DMS53 treated with DMSO at 0.1 percent for 48 hours (cell line): ENCODE measurements around the gene OCA2.
"Not testable (repeated sequence)": the region's sequence is repeated elsewhere in the genome, so short reads cannot be mapped to it uniquely, and the experiment has no call there.

ENCODE experiments used
- DNase-seq: peaks from one replicate; lab custom pipeline; 2025; ENCODE audit not compliant: unreplicated experiment; lab: John Stamatoyannopoulos, UW

OCA2 gene

GRCh38 chr15:27787931-27788330 is 311.2 kb downstream of the OCA2 start:
- DNase-seq, result no peak

- DNase-seq, result no peak
These were observed 315.0 kb downstream of the OCA2 start for GRCh38 chr15:27784107-27784506.

DNA sequence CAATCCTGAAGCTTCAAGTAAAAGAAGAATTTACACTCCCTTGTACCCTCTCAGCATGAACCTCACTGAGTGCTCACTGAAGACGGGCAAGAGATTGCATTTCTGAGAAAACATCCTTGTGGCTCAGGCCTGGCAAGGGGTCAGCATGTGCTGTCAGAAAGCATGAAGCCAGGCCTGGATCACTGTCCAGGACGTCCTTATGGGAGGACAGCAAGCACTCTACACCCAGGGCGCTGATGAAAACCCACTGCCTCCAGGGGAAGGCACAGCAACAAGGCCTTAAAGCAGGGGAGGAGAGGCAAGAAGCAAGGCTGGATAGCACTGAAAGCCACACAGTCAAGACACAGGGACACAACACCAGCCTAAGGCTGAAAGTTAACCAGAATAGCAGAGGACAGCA is 315.4 kb downstream of the OCA2 start:
- no peak for DNase-seq

- no peak for DNase-seq
These were observed 317.0 kb downstream of the OCA2 start for GRCh38 chr15:27782125-27782524.

DNA sequence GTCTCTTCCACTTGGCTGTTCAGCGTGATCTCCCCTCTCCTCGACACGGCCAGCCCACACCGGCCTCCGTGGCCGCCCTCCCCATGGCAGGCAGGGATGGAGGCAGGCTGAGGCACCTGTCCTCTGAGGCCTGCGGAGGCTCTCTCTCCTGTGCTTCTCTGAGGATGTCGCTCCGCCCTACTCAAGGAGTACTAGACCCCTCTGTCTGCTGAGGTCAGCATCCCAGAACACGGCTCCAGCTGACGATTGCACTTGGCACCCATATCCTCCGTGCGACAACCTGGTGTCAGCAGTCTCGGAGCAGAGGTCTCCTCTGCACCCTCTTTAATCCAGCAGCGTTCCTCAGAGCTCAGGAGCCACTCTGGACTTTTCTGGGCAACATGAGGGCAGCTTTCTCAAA is 322.6 kb downstream of the OCA2 start:
- no peak for DNase-seq

GRCh38 chr15:27774638-27775037 is 324.5 kb downstream of the OCA2 start:
- no peak for DNase-seq

DNA sequence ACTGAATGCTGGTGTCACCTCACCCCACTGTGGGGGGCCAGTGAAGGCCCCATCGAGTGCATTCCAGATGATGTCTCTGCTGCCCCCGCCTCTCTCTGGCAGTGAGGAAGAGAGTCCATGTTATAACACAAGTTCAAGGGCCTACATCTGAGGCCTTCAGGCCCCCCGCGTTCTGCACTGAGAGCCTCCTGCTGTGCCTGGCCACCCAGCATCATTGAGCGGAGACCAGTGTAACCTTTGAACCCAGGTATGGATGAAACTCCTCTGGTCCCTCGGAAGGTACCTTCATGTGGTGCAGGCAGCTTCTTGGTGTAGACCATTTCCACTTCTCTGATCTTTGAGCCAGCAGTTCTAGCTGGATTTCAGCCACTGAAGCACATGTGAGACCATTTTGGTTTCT is 324.9 kb downstream of the OCA2 start:
- DNase-seq, result no peak

GRCh38 chr15:27771892-27772291 is 327.2 kb downstream of the OCA2 start:
- no peak for DNase-seq

DNA sequence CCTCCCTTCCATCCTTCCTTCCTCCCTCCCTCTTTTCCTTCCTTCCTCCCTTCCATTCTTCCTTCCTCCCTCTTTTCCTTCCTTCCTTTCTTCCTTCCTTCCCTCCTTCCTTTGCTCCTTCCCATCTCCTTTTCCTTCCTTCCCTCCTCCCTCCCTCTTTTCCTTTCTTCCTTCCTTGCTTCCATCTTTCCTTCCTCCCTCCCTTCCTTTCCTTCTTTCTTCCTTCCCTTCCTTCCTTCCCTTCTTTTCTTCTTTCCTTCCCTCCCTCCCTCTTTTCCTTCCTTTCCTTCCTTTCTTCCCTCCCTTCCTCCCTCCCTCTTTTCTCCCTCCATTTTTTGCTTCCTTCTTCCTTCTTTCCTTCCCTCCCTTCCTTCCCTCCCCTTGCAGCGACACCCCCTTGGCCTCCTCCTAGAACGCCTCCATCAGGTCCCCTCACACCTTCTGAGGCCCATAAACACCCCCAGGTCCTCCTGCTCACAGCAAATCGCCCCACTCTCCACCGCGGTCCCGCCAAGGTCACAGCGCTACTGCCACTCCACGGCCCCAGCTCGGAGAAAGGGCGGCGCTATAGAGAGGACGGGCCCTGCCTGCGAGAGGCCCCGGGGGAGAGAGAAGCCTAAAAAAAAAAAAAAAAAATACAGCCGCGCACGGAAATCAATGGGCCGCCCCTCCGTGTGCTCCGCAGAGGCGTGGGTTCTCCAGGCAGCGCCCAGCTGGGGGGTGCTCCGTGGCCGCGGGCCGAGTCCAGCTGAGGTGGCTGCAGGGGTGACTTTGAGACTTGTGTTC is 328.2 kb downstream of the OCA2 start:
- no peak for DNase-seq

DNA sequence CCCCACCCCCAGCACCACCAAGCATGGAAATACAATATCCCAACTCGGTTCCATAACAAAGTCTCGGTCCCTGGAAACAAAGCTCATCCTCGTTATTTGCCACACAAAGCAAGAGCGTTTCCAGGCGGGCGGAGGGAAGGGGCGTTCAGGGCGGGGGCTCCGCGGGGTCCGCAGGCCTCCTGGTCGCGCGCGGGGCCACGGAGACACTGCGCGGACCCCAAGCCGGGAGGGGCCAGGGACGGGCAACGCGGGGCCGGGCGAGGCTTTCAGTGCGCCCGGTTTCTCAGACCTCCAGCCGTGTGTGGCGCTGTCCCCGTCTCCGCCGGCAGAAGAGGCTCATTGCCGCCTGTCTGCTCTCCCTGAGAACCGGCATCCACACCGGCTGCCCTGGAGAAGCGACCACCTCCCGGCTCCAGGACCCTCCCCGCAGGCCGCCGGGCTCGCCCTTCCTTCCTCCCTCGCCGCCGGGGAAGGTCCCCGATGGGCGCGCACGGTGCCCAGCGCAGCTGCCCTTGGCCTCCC is 329.0 kb downstream of the OCA2 start:
- DNase-seq, result no peak

- DNase-seq, result no peak
These were observed 329.5 kb downstream of the OCA2 start for GRCh38 chr15:27769652-27770051.

GRCh38 chr15:27768732-27769475 is 330.2 kb downstream of the OCA2 start:
- no peak for DNase-seq

DNA sequence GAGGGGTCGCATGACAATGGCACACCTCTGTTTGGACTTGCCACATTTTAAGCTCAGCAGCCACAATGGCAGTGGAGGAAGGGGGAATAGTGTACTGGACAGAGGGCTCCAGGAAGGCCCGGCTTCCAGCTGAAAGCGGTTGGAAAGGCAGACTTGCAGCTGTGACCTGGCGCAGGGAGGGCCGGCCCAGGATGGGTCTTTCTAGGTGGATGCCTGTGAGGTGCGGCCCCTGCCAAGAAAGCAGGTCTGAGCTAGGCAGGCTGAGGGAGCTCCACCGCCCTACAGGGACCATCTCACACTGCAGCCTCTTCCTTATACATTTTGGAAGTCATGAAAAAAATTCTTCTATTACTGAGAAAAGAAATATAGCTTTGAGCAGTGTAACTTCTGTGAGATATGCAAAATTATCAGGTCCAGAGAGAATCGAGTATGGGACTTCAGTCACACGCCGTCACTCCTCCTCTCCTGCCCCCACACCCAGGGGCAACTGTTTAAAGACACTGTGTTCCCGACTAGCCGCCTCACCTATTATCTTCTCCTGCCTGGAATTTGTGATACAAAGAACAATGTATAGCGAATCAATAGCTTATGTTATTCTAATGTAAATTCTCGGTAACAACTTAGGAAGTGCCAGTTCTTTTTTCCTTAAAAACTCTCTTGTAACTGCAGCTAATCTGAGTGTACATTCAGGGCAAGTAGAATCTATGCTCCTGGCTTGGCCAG is 331.0 kb downstream of the OCA2 start:
- DNase-seq, result no peak

GRCh38 chr15:27767430-27767829 is 331.7 kb downstream of the OCA2 start:
- DNase-seq, result not testable (repeated sequence)

- no peak for DNase-seq
These were observed 334.8 kb downstream of the OCA2 start for GRCh38 chr15:27764339-27764738.

DNA sequence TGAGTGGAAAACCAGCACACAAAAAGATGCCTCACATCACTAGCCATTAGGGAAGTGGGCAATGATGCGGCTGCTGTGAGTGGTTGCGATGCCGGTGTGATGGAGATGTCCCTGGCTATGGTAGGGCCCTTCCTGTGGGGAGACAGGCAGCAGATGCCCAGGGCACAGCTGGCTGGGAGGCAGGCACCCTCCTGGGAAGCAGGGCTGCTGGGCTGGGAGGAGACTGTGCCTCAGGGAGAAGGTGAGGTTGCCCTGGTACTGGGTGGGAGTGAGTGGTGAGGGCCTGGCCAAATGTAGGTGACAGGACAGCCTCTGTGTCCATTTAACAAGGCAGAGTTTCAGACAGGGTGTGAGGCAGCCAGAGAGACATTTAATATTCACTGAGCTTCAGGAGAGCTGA is 335.6 kb downstream of the OCA2 start:
- DNase-seq, result no peak

DNA sequence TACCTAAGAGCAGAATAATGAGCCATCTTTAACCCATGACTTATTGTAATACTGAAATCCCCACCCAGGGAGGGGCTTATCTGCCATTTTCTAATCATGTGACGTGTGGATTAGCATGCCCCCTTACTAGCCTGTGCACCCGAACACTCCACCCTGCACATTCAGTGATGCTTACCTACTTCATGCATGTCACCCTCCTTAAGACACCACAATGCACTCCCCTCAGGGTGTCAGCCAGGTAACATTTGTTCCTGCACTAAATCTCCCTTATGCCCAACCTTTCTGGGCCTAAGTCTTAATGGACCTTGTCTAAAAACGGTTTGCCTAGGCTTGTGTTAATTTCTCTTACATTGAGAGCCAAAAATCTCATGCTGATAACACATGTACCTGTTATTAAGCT is 336.6 kb downstream of the OCA2 start:
- no peak for DNase-seq

DNA sequence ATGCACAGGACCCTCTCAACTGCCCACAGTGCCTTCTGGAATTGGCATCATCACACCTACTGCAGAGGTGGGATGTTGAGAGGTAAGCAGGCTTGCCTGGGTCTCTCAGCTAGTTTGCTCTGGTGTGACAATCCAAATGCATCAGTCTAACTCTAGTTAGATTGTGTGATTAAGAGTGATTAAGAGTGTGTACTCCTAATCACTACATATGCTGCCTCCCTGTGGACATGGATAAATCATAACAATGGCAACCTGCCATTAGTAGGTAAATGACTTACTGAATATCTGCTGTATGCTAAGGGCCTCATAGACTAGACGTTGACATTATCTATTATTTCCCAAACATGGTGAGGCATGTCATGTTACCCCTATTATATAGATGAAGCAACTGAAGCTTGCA is 342.1 kb downstream of the OCA2 start:
- DNase-seq, result no peak

DNA sequence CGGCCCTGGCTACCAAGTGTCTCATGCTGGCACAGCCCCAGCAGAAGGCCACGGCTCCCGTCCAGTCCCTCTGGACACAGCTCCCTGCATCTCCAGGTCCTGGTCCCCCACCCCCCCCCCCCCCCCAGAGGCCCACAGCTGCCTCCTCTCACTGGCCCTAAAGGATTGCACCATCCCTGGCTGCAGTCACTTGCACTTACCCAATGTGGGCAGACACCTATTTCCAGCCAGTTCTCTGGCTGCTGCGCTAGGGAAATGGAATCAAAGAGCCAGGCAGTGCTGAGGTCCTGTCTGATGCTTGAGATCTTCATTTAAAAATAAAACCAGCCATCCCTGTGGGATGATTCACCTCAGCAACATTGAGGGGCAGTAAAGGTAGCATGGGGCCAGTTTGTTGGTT is 346.4 kb downstream of the OCA2 start:
- no peak for DNase-seq

- DNase-seq, result no peak
These were observed 351.1 kb downstream of the OCA2 start for GRCh38 chr15:27747997-27748396.

DNA sequence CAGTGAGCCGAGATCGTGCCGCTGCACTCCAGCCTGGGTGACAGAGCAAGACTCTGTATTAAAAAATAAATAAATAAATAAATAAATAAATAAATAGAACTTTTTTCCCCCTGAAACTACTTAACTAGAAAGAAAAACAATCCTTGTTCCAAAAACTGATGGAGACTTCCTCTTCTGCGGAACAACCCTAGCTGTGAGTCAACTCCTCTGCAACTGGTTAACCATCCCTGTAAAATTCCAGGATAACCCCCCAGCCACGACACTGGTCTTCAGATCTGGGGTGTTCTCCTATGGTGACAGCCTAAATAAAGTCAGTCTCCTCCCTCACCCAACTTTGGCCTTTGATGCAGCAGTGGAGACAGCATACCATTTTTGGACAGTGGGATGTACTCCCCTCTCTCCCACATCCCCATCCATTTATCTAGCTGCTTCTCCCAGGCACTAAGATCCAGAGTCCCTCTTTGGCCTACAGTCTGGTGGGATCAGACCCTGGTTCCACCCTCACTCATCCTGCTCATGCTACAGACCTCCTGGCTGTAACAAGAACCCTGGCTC is 352.6 kb downstream of the OCA2 start:
- DNase-seq, result no peak
